ENCODE results near the gene VCL. TPM values are rescaled to one million over a fixed set of nuclear protein-coding genes. Genes with fewer than 3 reads are reported as not detected.

The VCL gene
- total and polyA plus RNA-seq, 8 donors, result 8.6 to 51.7 (median 28.5) TPM

DNA sequence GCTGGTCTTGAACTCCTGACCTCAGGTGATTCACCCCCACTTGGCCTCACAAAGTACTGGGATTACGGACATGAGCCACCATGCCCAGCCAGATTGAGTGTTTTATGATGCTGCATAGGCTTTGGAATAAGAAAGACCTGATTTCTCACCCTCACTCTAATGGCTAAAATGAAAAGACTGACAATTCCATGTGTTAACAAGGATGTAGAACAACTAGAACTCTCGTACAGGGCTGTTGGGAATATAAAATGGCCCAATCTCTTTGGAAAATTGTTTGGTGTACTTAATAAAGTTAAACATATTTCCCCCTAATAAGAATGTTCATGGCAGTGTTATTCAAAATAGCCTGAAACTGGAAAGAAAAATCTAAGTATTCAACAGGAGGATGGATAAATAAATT is 43.2 kb upstream of the VCL start:
- ATAC-seq (no peak), FAIRE-seq (no peak), DNase-seq (no peak)
- no peaks in the 10 kb centered on the region for H3K9me3 ChIP-seq
- no peaks in the 10 kb centered on the region for H3K36me3 ChIP-seq
- no peaks in the 10 kb centered on the region for H3K27me3 ChIP-seq
- no peak overlapping the region for H3K4me3 ChIP-seq
- H3K4me1 ChIP-seq, result no peaks in the 10 kb centered on the region
- no peak overlapping the region for H3K27ac ChIP-seq
- TF ChIP-seq, protein P1, sequence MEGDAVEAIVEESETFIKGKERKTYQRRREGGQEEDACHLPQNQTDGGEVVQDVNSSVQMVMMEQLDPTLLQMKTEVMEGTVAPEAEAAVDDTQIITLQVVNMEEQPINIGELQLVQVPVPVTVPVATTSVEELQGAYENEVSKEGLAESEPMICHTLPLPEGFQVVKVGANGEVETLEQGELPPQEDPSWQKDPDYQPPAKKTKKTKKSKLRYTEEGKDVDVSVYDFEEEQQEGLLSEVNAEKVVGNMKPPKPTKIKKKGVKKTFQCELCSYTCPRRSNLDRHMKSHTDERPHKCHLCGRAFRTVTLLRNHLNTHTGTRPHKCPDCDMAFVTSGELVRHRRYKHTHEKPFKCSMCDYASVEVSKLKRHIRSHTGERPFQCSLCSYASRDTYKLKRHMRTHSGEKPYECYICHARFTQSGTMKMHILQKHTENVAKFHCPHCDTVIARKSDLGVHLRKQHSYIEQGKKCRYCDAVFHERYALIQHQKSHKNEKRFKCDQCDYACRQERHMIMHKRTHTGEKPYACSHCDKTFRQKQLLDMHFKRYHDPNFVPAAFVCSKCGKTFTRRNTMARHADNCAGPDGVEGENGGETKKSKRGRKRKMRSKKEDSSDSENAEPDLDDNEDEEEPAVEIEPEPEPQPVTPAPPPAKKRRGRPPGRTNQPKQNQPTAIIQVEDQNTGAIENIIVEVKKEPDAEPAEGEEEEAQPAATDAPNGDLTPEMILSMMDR (IDR thresholded peaks at IDR 0.05), result no peak
- intact Hi-C loops (cut with DNase I), result no loop called here
- WGBS, 2 donors, result 93 to 98% methylated on average over 2 of the region's 2 CpGs

DNA sequence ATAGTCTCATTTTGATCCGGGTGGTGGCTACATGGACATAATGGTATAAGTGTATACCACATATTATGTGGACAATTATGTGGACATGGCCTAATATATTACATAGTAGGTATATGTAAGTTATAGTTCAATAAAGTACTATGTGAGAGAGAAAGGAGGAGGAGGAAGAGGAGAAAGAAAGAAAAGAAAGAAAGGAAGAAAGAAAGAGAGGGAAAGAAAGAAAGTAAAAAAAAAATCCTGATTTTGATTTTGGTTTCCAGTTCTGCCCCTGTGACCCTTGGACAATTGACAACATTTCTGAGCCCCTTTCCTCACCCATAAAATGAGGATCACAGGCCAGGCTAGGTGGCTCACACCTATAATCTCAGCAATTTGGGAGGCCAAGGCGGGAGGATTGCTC is 42.2 kb upstream of the VCL start:
- Histone ChIP-seq H3K4me1 (no peaks in the 10 kb centered on the region), H3K9me3 (no peaks in the 10 kb centered on the region), H3K27ac (no peak overlapping the region), H3K4me3 (no peak overlapping the region), H3K36me3 (no peaks in the 10 kb centered on the region), H3K27me3 (no peaks in the 10 kb centered on the region)
- no peak for ATAC-seq
- no peak for DNase-seq
- 91 to 95% methylated on average over 2 of the region's 2 CpGs for WGBS, 2 donors
- FAIRE-seq, result no peak
- TF ChIP-seq, protein P1 (IDR thresholded peaks at IDR 0.05), result no peak
- intact Hi-C loops (cut with DNase I), result no loop called here

DNA sequence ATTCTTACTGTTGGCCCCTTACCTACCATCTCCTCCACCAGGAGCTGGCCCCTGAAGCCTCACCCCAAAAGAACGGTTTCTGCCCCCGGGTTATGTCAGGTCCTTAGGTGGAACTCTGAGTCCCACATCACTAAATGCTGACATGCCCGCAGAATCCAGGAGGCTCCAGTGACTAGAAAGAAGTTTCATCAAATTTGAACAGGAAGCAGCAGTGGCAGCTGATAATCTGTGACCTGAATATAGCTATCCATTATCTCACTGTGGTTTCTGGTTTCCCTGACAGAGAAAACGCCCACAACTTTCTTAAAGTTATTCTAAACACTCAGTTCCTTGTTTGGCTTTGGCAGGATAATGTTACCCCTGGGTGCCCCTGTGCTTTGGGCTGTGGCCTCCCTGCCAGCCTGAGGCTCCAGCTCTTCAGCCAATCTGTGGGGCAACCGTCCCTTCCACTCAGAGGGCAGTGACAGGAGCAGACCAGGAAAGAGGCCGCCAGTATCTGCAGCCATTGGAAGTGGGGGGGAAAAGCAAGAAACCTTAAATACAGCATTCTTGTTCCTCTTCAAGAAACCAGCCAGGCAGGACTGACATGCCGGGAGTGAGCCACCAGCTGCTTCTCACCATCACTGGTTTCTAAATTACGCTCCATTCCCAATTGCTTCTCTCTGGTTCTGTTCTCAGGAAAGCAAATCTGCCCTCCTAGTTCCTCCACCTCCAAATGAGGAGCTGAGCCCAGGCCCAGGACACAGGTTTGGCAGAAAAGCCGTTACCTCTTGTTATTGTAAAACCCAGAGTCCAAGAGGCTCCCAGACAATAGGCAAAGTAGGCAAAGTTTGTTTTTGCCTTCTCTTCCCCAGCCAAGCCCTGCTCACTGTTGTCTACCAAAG is 41.2 kb upstream of the VCL start:
- no peak for FAIRE-seq
- H3K9me3 ChIP-seq, result no peaks in the 10 kb centered on the region
- no peak for DNase-seq
- H3K36me3 ChIP-seq, result no peaks in the 10 kb centered on the region
- no peaks in the 10 kb centered on the region for H3K4me1 ChIP-seq
- TF ChIP-seq, protein P1 (IDR thresholded peaks at IDR 0.05), result no peak
- H3K4me3 ChIP-seq, result no peak overlapping the region
- intact Hi-C loops (cut with DNase I), result no loop called here
- peak overlapping the region in 1 of 4 donors; percentile 29 for H3K27ac ChIP-seq
- ATAC-seq, result peak in 3 of 4 donors; percentile 53 to 73 (median 62)
- H3K27me3 ChIP-seq, result no peaks in the 10 kb centered on the region
- 73% methylated on average over 9 of the region's 9 CpGs for WGBS, 2 donors

DNA sequence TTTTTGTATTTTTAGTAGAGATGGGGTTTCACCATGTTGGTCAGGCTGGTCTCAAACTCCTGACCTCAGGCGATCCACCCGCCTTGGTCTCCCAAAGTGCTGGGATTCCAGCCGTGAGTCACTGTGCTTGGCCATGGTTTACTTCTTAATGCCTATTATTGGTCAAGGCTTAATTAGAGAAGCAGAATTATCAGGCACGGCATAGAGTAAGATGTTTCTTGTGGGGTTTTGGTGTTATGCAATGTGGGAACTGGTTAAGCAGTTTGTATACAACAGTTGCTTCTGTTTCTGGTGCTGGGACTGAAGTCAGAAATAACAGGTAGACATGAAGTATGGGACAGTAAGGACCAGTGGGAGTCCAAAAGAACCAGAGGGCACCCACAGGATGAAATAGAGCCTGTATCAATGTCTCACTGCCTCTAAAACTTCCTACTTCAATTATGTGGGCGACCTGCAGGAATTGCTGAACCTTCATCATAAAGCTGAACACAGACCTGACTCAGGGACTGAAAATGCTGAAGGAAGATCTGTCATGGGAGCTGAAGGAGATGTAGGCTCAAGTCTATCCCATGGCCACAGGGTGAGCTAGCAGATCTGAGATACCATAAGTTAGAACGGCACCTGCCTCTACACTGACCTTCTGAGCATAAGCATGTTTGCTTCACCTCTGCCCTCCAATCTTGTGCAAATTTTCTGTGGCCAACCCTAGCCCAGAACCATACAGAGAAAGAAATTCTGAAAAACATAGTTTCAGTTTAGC is 38.3 kb upstream of the VCL start:
- ATAC-seq, result no peak
- Histone ChIP-seq H3K4me1 (no peaks in the 10 kb centered on the region), H3K4me3 (no peak overlapping the region), H3K27me3 (no peaks in the 10 kb centered on the region), H3K9me3 (no peaks in the 10 kb centered on the region), H3K36me3 (no peaks in the 10 kb centered on the region), H3K27ac (no peak overlapping the region)
- intact Hi-C loops (cut with DNase I), result no loop called here
- TF ChIP-seq, protein P1 (IDR thresholded peaks at IDR 0.05), result no peak
- DNase-seq, result no peak
- FAIRE-seq, result no peak
- 79 to 82% methylated on average over 6 of the region's 6 CpGs for whole genome bisulfite sequencing, 2 donors

Measured in pancreas (tissue), 10 donors.